Thoracic aorta (tissue), 2 donors: ENCODE results near the gene AACS. TPM values are rescaled to one million over a fixed set of nuclear protein-coding genes. Genes with fewer than 3 reads are reported as not detected.

ENCODE experiments used
- ATAC-seq: fragments of 150-250 bp; one replicate; pipeline ENCODE4 v1.8.0; 2017; ENCODE audit warnings: low read depth; ENCODE audit not compliant: insufficient number of reproducible peaks, low FRiP score
- DNase-seq: peaks from one replicate; pipeline ENCODE4 v3.0.0-alpha.2; 2020; ENCODE audit warnings: low spot score
- H3K27ac ChIP-seq, 2 donors: fragments of 200-600 bp; sonication (generic); 1 replicate in 1 of 2; 2 replicates in 1 of 2; pipeline ENCODE4 v1.5.1; 2016; ENCODE audit warnings: mild to moderate bottlenecking in 2 of 2, moderate library complexity in 2 of 2
- H3K27me3 ChIP-seq: fragments of 200-600 bp; sonication (generic); replicated peaks from 2 replicates; pipeline ENCODE4 v1.6.0; 2016; ENCODE audit warnings: mild to moderate bottlenecking; ENCODE audit not compliant: insufficient read depth
- H3K36me3 ChIP-seq: fragments of 200-600 bp; sonication (generic); one replicate; pipeline ENCODE4 v1.5.1; 2016
- H3K4me1 ChIP-seq, 2 donors: fragments of 200-600 bp; sonication (generic); 1 replicate in 1 of 2; 2 replicates in 1 of 2; pipeline versions ENCODE4 v1.5.1 to v1.6.0; 2016; ENCODE audit warnings: low read depth in 2 of 2, mild to moderate bottlenecking in 1 of 2; ENCODE audit not compliant: control insufficient read depth in 1 of 2
- H3K4me3 ChIP-seq: fragments of 200-600 bp; sonication (generic); 2 replicates; pipeline ENCODE4 v1.5.1; 2016; ENCODE audit warnings: mild to moderate bottlenecking
- H3K9me3 ChIP-seq: fragments of 200-600 bp; sonication (generic); 2 replicates; pipeline ENCODE4 v1.5.1; 2016
- CTCF ChIP-seq: fragments of 200-600 bp; sonication (generic); IDR thresholded peaks from one replicate; pipeline ENCODE4 v1.5.1; 2019; ENCODE audit warnings: antibody characterized with exemption
- total RNA-seq, 2 donors: library from RNA; depleted of rRNA; stranded (reverse); fragments of >200 nt; gene quantifications; one replicate each; pipeline versions ENCODE4 v1.1.0 to v1.2.3, GENCODE V29; 2016

Gene AACS
- total RNA-seq, 2 donors from 2014 or later: 14.1 to 14.7 TPM

GRCh38 chr12:125093681-125094330 is 28.6 kb downstream of the AACS start:
- H3K4me3 ChIP-seq: no peak overlapping the region
- H3K36me3 ChIP-seq: peaks cover 20% of the 10 kb centered on the region

GRCh38 chr12:125096894-125097293 is 31.7 kb downstream of the AACS start:
- peaks cover 4% of the 10 kb centered on the region for H3K36me3 ChIP-seq
- no peak for DNase-seq
- H3K27me3 ChIP-seq: no peaks in the 10 kb centered on the region
- H3K27ac ChIP-seq: no peak overlapping the region
- H3K9me3 ChIP-seq: no peaks in the 10 kb centered on the region
- H3K4me3 ChIP-seq: no peak overlapping the region
- H3K4me1 ChIP-seq: no peaks in the 10 kb centered on the region
- no peak for ATAC-seq
- TF ChIP-seq CTCF: no peak

More at GRCh38 chr12:125093681-125094330, 28.6 kb downstream of the AACS start:
- H3K27me3 ChIP-seq: no peaks in the 10 kb centered on the region
- H3K4me1 ChIP-seq: no peaks in the 10 kb centered on the region
- H3K27ac ChIP-seq: no peak overlapping the region
- ATAC-seq (no peak), DNase-seq (no peak)
- TF ChIP-seq CTCF: no peak
- H3K9me3 ChIP-seq: no peaks in the 10 kb centered on the region

DNA sequence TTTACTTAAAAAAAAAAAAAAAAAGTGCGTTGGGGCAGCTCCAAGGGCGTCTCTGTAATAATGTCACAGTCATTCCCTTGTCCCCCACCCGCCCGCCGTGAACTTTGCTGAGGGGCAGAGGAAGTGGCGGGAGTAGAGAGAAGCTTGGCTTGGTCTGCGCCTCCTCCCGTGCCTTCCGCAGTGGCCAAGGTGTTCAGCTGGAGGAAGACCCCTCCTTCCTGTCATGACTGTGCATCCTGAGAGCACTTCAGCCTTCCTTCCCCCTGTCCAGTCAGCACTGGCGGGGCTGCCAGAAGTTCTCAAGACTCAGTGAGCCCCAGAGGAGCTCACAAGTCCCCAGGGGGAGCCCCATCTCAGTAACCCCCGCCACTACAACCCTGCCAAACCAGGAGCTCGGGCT is 32.2 kb downstream of the AACS start:
- Histone ChIP-seq H3K4me3 (no peak overlapping the region), H3K4me1 (no peaks in the 10 kb centered on the region), H3K27ac (no peak overlapping the region), H3K36me3 (peaks cover under 1% of the 10 kb centered on the region), H3K27me3 (no peaks in the 10 kb centered on the region), H3K9me3 (no peaks in the 10 kb centered on the region)
- ATAC-seq (no peak), DNase-seq (no peak)
- TF ChIP-seq CTCF: no peak

- Histone ChIP-seq H3K27me3 (no peaks in the 10 kb centered on the region), H3K4me1 (no peaks in the 10 kb centered on the region), H3K9me3 (no peaks in the 10 kb centered on the region), H3K36me3 (peaks cover 10% of the 10 kb centered on the region), H3K4me3 (no peak overlapping the region), H3K27ac (no peak overlapping the region)
- ATAC-seq (no peak), DNase-seq (no peak)
- no peak for TF ChIP-seq CTCF
Measured at GRCh38 chr12:125098676-125099408, 33.6 kb downstream of the AACS start.

GRCh38 chr12:125099409-125099782 is 34.2 kb downstream of the AACS start:
- no peaks in the 10 kb centered on the region for H3K9me3 ChIP-seq
- TF ChIP-seq CTCF: no peak

More at GRCh38 chr12:125099409-125099782, 34.2 kb downstream of the AACS start:
- Histone ChIP-seq H3K36me3 (peaks cover 10% of the 10 kb centered on the region), H3K4me3 (no peak overlapping the region), H3K4me1 (no peaks in the 10 kb centered on the region), H3K27me3 (no peaks in the 10 kb centered on the region), H3K27ac (no peak overlapping the region)
- ATAC-seq (no peak), DNase-seq (no peak)
